Embryonic facial prominence (tissue), 1 donor: ENCODE measurements around the gene SERTAD3.
A peak's percentile ranks its signal among the peaks of the same experiment; 100 is the strongest.
"Not testable (repeated sequence)": the region's sequence is repeated elsewhere in the genome, so short reads cannot be mapped to it uniquely, and the experiment has no call there.

ENCODE experiments used
- DNase-seq: peaks from one replicate; pipeline ENCODE4 v3.0.0-alpha.2; 2016; ENCODE audit errors: extremely low spot score

The SERTAD3 gene

GRCh38 chr19:40458597-40458974 is 14.5 kb upstream of the SERTAD3 start:
- no peak for DNase-seq

DNA sequence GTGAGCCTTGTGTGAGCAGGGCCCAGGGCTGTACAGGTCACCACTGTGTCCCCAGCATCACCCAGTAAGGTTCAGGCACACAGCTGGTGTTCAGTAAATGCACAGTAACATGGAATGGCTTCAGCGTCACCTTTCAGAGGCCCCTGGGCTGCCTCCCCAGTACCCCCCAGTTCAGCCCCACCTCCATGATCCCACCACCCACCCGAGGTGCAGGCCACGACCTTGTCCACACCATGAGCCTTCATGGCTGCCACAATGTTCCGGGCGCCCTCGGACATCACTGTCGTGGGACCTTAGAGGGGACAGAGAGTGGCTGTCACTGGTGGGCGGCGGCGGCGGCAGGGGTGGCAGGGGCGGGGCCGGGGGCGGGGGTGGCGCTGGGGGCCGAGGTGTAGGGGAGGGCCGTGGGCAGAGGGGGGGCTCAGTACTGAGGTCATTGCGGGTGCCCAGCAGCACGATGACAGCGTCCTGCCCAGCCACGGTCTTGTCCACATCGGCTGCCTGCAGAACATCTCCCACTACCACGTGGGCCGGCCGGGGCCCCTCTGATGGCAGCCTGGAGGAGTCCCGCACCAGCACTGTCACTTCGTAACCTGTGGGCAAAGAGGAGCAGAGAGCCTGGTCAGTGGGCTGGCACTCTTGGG is 13.9 kb upstream of the SERTAD3 start:
- DNase-seq, result no peak

DNA sequence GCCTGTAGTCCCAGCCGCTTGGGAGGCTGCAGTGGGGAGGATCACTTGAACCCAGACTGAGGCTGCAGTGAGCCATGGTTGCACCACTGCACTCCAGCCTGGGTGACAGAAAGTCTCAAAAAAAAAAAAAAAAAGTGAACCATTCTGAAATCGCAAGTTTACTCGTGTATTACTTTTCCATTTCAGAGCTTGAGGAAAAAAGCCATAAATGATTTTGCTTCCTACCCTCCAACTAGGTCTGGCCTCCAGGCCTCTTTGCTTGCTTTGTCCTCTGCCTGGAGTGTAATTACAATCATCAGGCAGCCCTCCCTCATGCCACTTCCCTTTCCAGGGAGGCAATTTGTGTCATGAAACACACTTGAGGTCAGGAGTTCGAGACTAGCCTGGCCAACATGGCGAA is 12.9 kb upstream of the SERTAD3 start:
- DNase-seq, result no peak

GRCh38 chr19:40453943-40454342 is 9.8 kb upstream of the SERTAD3 start:
- not testable (repeated sequence) for DNase-seq

- no peak for DNase-seq
Measured at GRCh38 chr19:40453151-40453735, 9.1 kb upstream of the SERTAD3 start.

DNA sequence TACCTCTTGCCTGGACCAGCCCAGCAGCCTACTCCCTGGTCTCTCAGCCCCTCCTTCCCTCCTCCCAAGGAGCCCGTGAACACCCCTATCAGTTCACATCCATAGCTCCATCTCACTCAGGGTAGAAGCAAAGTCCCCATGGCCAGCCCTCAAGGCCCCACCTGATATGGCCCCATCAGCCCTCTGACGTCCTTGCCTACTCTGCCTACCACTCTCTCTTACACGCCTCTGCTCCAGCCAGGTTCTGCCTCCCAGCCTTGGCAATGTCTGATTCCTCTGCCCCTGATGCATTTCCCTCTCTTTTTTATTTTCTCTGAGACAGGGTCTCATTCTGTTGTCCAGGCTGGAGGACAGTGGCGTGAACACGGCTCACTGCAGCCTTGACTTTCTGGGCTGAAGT is 7.9 kb upstream of the SERTAD3 start:
- DNase-seq, result no peak

DNA sequence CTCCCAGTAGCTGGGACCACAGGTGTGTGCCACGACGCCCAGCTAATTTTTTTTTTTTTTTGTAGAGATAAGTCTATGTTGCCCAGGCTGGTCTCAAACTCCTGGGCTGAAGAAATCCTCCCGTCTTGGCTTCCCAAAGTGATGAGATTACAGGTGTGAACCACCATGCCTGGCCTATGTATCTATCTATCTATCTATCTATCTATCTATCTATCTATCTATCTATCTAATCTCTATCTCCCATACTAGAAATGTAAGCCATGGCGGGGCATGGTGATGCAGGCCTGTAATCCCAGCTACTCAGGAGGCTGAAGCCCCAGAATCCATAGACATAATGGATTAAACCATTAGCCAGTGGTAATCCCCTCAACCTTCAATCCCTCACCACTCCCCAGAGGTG is 6.5 kb upstream of the SERTAD3 start:
- no peak for DNase-seq

- no peak for DNase-seq
Measured at GRCh38 chr19:40449506-40449905, 5.4 kb upstream of the SERTAD3 start.

DNA sequence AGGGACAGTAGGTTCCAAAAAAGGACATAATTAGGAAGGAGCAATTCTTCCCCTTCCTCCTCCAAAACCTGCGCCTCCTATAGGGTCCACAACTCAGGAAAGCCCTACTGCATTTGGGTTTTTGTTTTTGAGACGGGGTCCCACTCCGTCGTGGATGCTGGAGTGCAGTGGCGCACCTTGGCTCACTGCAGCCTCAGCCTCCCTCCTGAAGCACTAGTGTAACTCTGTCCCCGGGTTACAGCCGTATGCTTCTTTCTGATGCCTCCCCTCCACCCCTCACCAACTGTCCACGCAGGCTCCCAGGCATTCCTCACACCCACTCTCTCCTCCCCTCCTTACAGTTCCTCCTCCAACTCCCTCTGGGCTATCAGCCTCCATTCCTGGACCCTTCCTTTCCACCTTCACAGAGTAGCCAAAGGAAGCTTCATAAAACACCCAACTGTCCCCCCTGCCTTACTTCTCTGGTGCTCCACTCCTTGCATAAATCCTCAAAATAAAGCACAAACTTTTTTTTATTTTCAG is 2.2 kb upstream of the SERTAD3 start:
- no peak for DNase-seq

DNA sequence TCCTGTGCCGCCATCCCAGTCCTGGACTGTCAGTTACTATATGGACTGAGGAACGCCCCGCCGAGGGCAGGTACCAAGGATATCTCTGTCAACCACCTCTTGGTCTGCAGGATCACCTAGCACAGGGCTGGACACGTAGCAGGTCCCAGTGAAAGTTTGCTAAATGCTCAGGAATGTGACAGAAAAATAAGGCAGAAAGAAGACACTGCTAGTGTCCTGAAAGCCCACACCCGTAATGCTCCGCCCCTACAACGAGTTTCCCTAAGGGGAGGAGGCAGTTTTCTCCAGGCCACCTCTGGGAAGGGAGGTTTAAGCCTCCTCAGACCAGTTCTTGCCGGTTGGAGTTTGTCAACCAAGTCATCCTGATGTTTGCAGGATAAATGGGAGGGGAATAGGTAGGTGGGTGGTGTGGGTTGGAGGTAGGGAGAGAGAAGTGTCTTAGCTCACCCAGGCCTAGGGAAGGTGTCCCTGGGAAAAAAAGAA is 1.7 kb upstream of the SERTAD3 start:
- no peak for DNase-seq

GRCh38 chr19:40444825-40445312 is 734 bp upstream of the SERTAD3 start:
- no peak for DNase-seq

- peak; percentile 98 for DNase-seq
Measured at GRCh38 chr19:40443131-40443999, 770 bp downstream of the SERTAD3 start.

GRCh38 chr19:40442328-40443130 is 1.6 kb downstream of the SERTAD3 start:
- no peak for DNase-seq

- no peak for DNase-seq
Measured at GRCh38 chr19:40441719-40442253, 2.3 kb downstream of the SERTAD3 start.

DNA sequence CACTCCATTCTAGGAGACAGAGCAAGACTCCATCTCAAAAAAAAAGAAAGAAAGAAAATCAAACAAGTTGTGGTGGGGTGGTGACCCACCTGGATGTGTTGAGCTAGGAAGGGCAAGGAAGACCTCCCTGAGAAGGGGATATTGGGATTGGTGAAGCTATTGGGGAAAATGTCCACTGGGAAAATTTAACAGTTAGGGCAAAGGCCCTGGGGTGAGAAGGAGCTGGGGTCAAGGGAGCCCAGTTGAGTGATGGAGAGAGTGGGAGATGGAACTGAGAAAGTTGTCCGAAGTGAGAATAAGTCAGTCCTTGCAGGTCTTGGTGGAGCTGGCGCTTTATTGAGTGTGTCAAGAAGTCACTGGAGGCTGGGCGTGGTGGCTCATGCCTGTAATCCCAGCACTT is 5.9 kb downstream of the SERTAD3 start:
- no peak for DNase-seq

GRCh38 chr19:40433391-40434216 is 10.5 kb downstream of the SERTAD3 start:
- peak; percentile 88 for DNase-seq

DNA sequence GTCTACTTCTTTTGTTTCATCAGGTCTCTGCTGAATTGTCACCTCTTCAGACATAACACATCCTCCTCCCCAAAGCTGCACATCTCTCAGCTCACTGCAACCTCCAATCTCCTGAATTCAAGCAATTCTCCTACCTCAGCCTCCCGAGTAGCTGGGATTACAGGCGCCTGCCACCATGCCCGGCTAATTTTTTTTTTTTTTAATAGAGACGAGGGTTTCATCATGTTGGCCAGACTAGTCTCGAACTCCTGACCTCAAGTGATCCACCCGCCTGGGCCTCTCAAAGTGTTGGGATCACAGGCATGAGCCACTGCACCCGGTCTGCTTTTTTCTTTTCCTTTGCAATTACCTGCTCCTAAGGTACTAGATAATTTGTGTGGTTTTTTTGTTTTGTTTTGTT is 11.4 kb downstream of the SERTAD3 start:
- DNase-seq, result not testable (repeated sequence)

- no peak for DNase-seq
Measured at GRCh38 chr19:40431698-40432097, 12.4 kb downstream of the SERTAD3 start.

DNA sequence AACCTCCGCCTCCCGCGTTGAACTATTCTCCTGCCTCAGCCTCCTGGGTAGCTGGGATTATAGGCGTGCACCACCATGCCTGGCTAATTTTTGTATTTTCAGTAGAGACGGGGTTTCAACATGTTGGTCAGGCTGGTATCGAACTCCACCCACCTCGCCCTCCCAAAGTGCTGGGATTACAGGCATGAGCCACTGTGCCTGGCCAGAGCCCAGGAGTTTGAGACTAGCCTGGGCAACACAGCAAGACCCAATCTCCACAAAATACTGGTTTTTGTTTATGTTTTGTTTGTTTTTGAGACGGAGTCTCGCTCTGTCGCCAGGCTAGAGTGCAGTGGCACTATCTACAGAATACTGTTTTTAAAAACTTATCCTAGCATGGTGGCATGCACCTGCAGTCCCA is 13.9 kb downstream of the SERTAD3 start:
- DNase-seq, result not testable (repeated sequence)

- not testable (repeated sequence) for DNase-seq
Measured at GRCh38 chr19:40428197-40428596, 15.9 kb downstream of the SERTAD3 start.
